ENCODE measurements around the gene TF.

The TF gene

GRCh38 chr3:133700351-133700750 lies 45.8 kb upstream of the TF start:
- Histone ChIP-seq H3K27ac (ENCODE audit: low read length, poor library complexity, severe bottlenecking) (no peak overlapping the region), H3K18ac (ENCODE audit: low read depth in 1 of 2, low read length in 2 of 2) (no peak overlapping the region), H2AFZ (ENCODE audit: low read depth, low read length) (no peak overlapping the region), H3K4me2 (ENCODE audit: low read length, poor library complexity, severe bottlenecking) (no peak overlapping the region), H3K14ac (ENCODE audit: low read length in 2 of 2) (no peak overlapping the region), H3K4me1 (ENCODE audit: control insufficient read depth, insufficient read depth, low read depth, low read length) (no peaks in the 10 kb centered on the region), H3K9me3 (ENCODE audit: control insufficient read depth, low read length) (no peaks in the 10 kb centered on the region), H3K4me3 (ENCODE audit: insufficient read depth in 1 of 2, low read depth in 1 of 2, low read length in 2 of 2) (no peak overlapping the region), H3K9ac (ENCODE audit: low read length) (no peak overlapping the region), H3K4ac (ENCODE audit: low read depth in 1 of 2, low read length in 2 of 2) (no peak overlapping the region), H2AK5ac (ENCODE audit: low read length, severe bottlenecking) (no peak overlapping the region), H2BK120ac (ENCODE audit: low read depth, low read length) (no peak overlapping the region), H3K27me3 (ENCODE audit: control insufficient read depth in 1 of 2, insufficient read depth in 1 of 2, low read length in 2 of 2) (peaks cover 3 to 16% of the 10 kb centered on the region in 2 experiments), H2BK15ac (ENCODE audit: low read depth, poor library complexity, severe bottlenecking) (no peak overlapping the region), H2BK12ac (ENCODE audit: low read length in 2 of 2) (no peak overlapping the region), H4K8ac (ENCODE audit: low read length) (no peak overlapping the region), H4K91ac (ENCODE audit: low read length) (no peak overlapping the region), H3K79me1 (replicated peaks; ENCODE audit: low read length, poor library complexity, severe bottlenecking) (no peaks in the 10 kb centered on the region), H3K36me3 (ENCODE audit: control insufficient read depth in 1 of 2, insufficient read depth in 2 of 2, low read depth in 1 of 2, low read length in 2 of 2) (no peaks in the 10 kb centered on the region), H3K23ac (ENCODE audit: low read length in 2 of 2) (no peak overlapping the region), H2BK5ac (ENCODE audit: low read depth, low read length, poor library complexity, severe bottlenecking) (no peak overlapping the region)
- WGBS, result 70% methylated on average over 6 of the region's 6 CpGs
- DNase-seq, result no peak

GRCh38 chr3:133701435-133702358 lies 44.5 kb upstream of the TF start:
- no peak overlapping the region for H3K14ac ChIP-seq (ENCODE audit: low read length in 2 of 2)
- 76% methylated on average over 7 of the region's 7 CpGs for WGBS
- H4K8ac ChIP-seq (ENCODE audit: low read length), result no peak overlapping the region
- no peak overlapping the region for H2BK120ac ChIP-seq (ENCODE audit: low read depth, low read length)
- H2AFZ ChIP-seq (ENCODE audit: low read depth, low read length), result no peak overlapping the region
- no peaks in the 10 kb centered on the region for H3K4me1 ChIP-seq (ENCODE audit: control insufficient read depth, insufficient read depth, low read depth, low read length)
- H2AK5ac ChIP-seq (ENCODE audit: low read length, severe bottlenecking), result no peak overlapping the region
- H3K27ac ChIP-seq (ENCODE audit: low read length, poor library complexity, severe bottlenecking), result no peak overlapping the region
- no peak overlapping the region for H2BK15ac ChIP-seq (ENCODE audit: low read depth, poor library complexity, severe bottlenecking)
- no peak for DNase-seq
- no peak overlapping the region for H2BK12ac ChIP-seq (ENCODE audit: low read length in 2 of 2)
- no peak overlapping the region for H3K18ac ChIP-seq (ENCODE audit: low read depth in 1 of 2, low read length in 2 of 2)
- no peak overlapping the region for H3K4me3 ChIP-seq (ENCODE audit: insufficient read depth in 1 of 2, low read depth in 1 of 2, low read length in 2 of 2)
- H3K4me2 ChIP-seq (ENCODE audit: low read length, poor library complexity, severe bottlenecking), result no peak overlapping the region
- H3K9me3 ChIP-seq (ENCODE audit: control insufficient read depth, low read length), result no peaks in the 10 kb centered on the region
- H4K91ac ChIP-seq (ENCODE audit: low read length), result no peak overlapping the region
- peaks cover 6 to 26% of the 10 kb centered on the region in 2 experiments for H3K27me3 ChIP-seq (ENCODE audit: control insufficient read depth in 1 of 2, insufficient read depth in 1 of 2, low read length in 2 of 2)
- H3K79me1 ChIP-seq (replicated peaks; ENCODE audit: low read length, poor library complexity, severe bottlenecking), result no peaks in the 10 kb centered on the region
- H3K4ac ChIP-seq (ENCODE audit: low read depth in 1 of 2, low read length in 2 of 2), result no peak overlapping the region
- H3K36me3 ChIP-seq (ENCODE audit: control insufficient read depth in 1 of 2, insufficient read depth in 2 of 2, low read depth in 1 of 2, low read length in 2 of 2), result no peaks in the 10 kb centered on the region
- H3K23ac ChIP-seq (ENCODE audit: low read length in 2 of 2), result no peak overlapping the region
- no peak overlapping the region for H3K9ac ChIP-seq (ENCODE audit: low read length)
- no peak overlapping the region for H2BK5ac ChIP-seq (ENCODE audit: low read depth, low read length, poor library complexity, severe bottlenecking)

DNA sequence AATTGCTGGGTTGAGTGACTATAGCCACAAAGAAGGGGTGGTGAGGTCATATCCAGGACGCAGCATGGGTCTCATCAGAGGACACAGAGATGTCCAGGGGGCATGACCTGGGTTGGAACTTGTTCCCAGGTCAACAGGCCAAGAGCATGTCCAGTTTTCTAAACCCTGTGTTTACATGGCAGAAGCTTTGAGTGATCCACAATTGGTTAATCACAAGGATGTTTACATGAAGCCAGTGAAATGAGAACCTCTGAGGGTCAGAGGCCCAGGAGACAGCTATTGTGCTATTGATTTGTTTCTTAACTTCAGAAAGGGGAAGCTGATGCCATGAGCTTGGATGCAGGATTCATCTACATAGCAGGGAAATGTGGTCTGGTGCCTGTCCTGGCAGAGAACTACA lies 42.3 kb upstream of the TF start:
- Histone ChIP-seq H3K4ac (ENCODE audit: low read depth in 1 of 2, low read length in 2 of 2) (no peak overlapping the region), H3K27me3 (ENCODE audit: control insufficient read depth in 1 of 2, insufficient read depth in 1 of 2, low read length in 2 of 2) (peaks cover 6 to 27% of the 10 kb centered on the region in 2 experiments), H2BK120ac (ENCODE audit: low read depth, low read length) (no peak overlapping the region), H3K4me2 (ENCODE audit: low read length, poor library complexity, severe bottlenecking) (no peak overlapping the region), H3K4me3 (ENCODE audit: insufficient read depth in 1 of 2, low read depth in 1 of 2, low read length in 2 of 2) (no peak overlapping the region), H3K36me3 (ENCODE audit: control insufficient read depth in 1 of 2, insufficient read depth in 2 of 2, low read depth in 1 of 2, low read length in 2 of 2) (no peaks in the 10 kb centered on the region), H2AK5ac (ENCODE audit: low read length, severe bottlenecking) (no peak overlapping the region), H4K91ac (ENCODE audit: low read length) (no peak overlapping the region), H2BK12ac (ENCODE audit: low read length in 2 of 2) (no peak overlapping the region), H2BK15ac (ENCODE audit: low read depth, poor library complexity, severe bottlenecking) (no peak overlapping the region), H3K27ac (ENCODE audit: low read length, poor library complexity, severe bottlenecking) (no peak overlapping the region), H3K14ac (ENCODE audit: low read length in 2 of 2) (no peak overlapping the region), H2AFZ (ENCODE audit: low read depth, low read length) (no peak overlapping the region), H3K9me3 (ENCODE audit: control insufficient read depth, low read length) (no peaks in the 10 kb centered on the region), H3K79me1 (replicated peaks; ENCODE audit: low read length, poor library complexity, severe bottlenecking) (no peaks in the 10 kb centered on the region), H3K9ac (ENCODE audit: low read length) (no peak overlapping the region), H3K23ac (ENCODE audit: low read length in 2 of 2) (no peak overlapping the region), H3K18ac (ENCODE audit: low read depth in 1 of 2, low read length in 2 of 2) (no peak overlapping the region), H3K4me1 (ENCODE audit: control insufficient read depth, insufficient read depth, low read depth, low read length) (no peaks in the 10 kb centered on the region), H2BK5ac (ENCODE audit: low read depth, low read length, poor library complexity, severe bottlenecking) (no peak overlapping the region), H4K8ac (ENCODE audit: low read length) (no peak overlapping the region)
- DNase-seq, result no peak
- WGBS, result 5% methylated on average over 1 of the region's 1 CpG

DNA sequence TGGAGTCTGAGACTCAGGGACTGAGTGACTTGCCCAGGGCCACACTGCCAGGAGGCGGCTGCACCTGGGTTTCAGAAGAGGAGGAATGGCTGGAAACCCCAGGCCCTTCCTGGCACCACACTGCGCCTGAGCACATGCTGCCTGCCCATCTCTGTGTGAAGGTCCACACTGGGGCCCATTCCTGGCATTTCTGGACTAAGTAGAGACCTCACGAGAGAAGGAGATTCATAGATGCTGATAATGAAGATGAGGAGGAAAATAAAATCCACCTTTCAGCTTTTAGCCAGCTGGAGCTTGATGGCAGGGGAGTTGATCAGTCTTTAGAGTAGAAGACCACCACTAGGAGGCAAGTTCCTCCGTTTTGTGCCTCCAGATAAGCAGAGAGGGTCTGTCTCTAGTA lies 40.2 kb upstream of the TF start:
- Histone ChIP-seq H4K8ac (ENCODE audit: low read length) (no peak overlapping the region), H3K4me2 (ENCODE audit: low read length, poor library complexity, severe bottlenecking) (no peak overlapping the region), H2BK15ac (ENCODE audit: low read depth, poor library complexity, severe bottlenecking) (no peak overlapping the region), H2AFZ (ENCODE audit: low read depth, low read length) (no peak overlapping the region), H3K79me1 (replicated peaks; ENCODE audit: low read length, poor library complexity, severe bottlenecking) (no peaks in the 10 kb centered on the region), H3K36me3 (ENCODE audit: control insufficient read depth in 1 of 2, insufficient read depth in 2 of 2, low read depth in 1 of 2, low read length in 2 of 2) (no peaks in the 10 kb centered on the region), H4K91ac (ENCODE audit: low read length) (no peak overlapping the region), H3K27me3 (ENCODE audit: control insufficient read depth in 1 of 2, insufficient read depth in 1 of 2, low read length in 2 of 2) (peaks cover 9 to 11% of the 10 kb centered on the region in 2 experiments), H3K4ac (ENCODE audit: low read depth in 1 of 2, low read length in 2 of 2) (no peak overlapping the region), H3K9me3 (ENCODE audit: control insufficient read depth, low read length) (no peaks in the 10 kb centered on the region), H2BK5ac (ENCODE audit: low read depth, low read length, poor library complexity, severe bottlenecking) (no peak overlapping the region), H3K23ac (ENCODE audit: low read length in 2 of 2) (no peak overlapping the region), H3K27ac (ENCODE audit: low read length, poor library complexity, severe bottlenecking) (no peak overlapping the region), H2BK12ac (ENCODE audit: low read length in 2 of 2) (no peak overlapping the region), H3K4me3 (ENCODE audit: insufficient read depth in 1 of 2, low read depth in 1 of 2, low read length in 2 of 2) (no peak overlapping the region), H3K4me1 (ENCODE audit: control insufficient read depth, insufficient read depth, low read depth, low read length) (no peaks in the 10 kb centered on the region), H3K14ac (ENCODE audit: low read length in 2 of 2) (no peak overlapping the region), H3K18ac (ENCODE audit: low read depth in 1 of 2, low read length in 2 of 2) (no peak overlapping the region), H3K9ac (ENCODE audit: low read length) (no peak overlapping the region), H2BK120ac (ENCODE audit: low read depth, low read length) (no peak overlapping the region), H2AK5ac (ENCODE audit: low read length, severe bottlenecking) (no peak overlapping the region)
- DNase-seq, result no peak
- WGBS, result 61% methylated on average over 4 of the region's 4 CpGs

All from mesenchymal stem cell (in vitro differentiated cells and primary cell).